Testis (tissue), 3 donors: Measurements from ENCODE around the gene HLA-DPA1. TPM values are rescaled to one million over a fixed set of nuclear protein-coding genes. Genes with fewer than 3 reads are reported as not detected.

Experiments used
- DNase-seq: peaks from one replicate; pipeline ENCODE4 v3.0.0-alpha.2; 2019
- H3K27ac ChIP-seq, 2 donors: fragments of 200-600 bp; sonication (generic); one replicate each; pipeline ENCODE4 v1.5.1; 2019
- H3K27me3 ChIP-seq: fragments of 200-600 bp; sonication (generic); one replicate; pipeline ENCODE4 v1.5.1; 2019
- H3K36me3 ChIP-seq: fragments of 200-600 bp; sonication (generic); one replicate; pipeline ENCODE4 v1.5.1; 2017; ENCODE audit warnings: low read depth; ENCODE audit errors: missing control alignments
- H3K4me1 ChIP-seq: fragments of 200-600 bp; sonication (generic); one replicate; pipeline ENCODE4 v1.5.1; 2019
- H3K4me3 ChIP-seq, 2 donors: fragments of 200-600 bp; sonication (generic); one replicate each; pipeline ENCODE4 v1.5.1; 2017 to 2019
- H3K9me3 ChIP-seq: fragments of 200-600 bp; sonication (generic); one replicate; pipeline ENCODE4 v1.5.1; 2017
- CTCF ChIP-seq, 3 experiments: fragments of 450-650 bp in 2 of 3; fragments of 200-600 bp in 1 of 3; sonication (generic) in 1 of 3; IDR thresholded peaks; one replicate each; pipeline ENCODE4 v1.5.1; 2016 to 2019; ENCODE audit warnings: antibody characterized with exemption in 3 of 3, mild to moderate bottlenecking in 2 of 3, moderate library complexity in 1 of 3
- POLR2A ChIP-seq: fragments of 450-650 bp; IDR thresholded peaks from one replicate; pipeline ENCODE4 v1.6.1; 2017; ENCODE audit warnings: antibody characterized with exemption, mild to moderate bottlenecking, moderate library complexity
- WGBS, 2 donors: methylation state at CpG; one replicate each; pipeline ENCODE4 v1.1.5; 2018; 5-methylcytosine and 5-hydroxymethylcytosine counted together
- intact Hi-C: fragments of 100-400 bp; cut with DNase I; formaldehyde crosslinking; loops from one replicate; pipeline ENCODE4 v1.15.1; 2023; ENCODE audit warnings: low total_unique reads
- polyA plus RNA-seq: library from polyadenylated mRNA; stranded (reverse); fragments of 350-450 nt; fragmentation: Illumina TruSeq; extraction: RNeasy Lipid Tissue Mini Kit (QIAGEN cat#74804); gene quantifications from one replicate; pipeline ENCODE4 v1.2.3, GENCODE V29; 2014; ENCODE audit warnings: low read depth, low replicate concordance; ENCODE audit not compliant: insufficient read depth
- total RNA-seq, 2 donors: library from RNA; depleted of rRNA; stranded (reverse); fragments of >200 nt; gene quantifications; one replicate each; pipeline ENCODE4 v1.2.3, GENCODE V29; 2016

The HLA-DPA1 gene
- total and polyA plus RNA-seq, 3 donors from 2014 or later, result 26.5 to 143 (median 48.9) TPM

GRCh38 chr6:33078919-33079521 is 5.6 kb upstream of the HLA-DPA1 start:
- H3K4me3 ChIP-seq, result no peak overlapping the region
- no peaks in the 10 kb centered on the region for H3K27me3 ChIP-seq
- no peak for DNase-seq
- no peak overlapping the region for H3K27ac ChIP-seq
- intact Hi-C loops, result no loop called here
- no peaks in the 10 kb centered on the region for H3K36me3 ChIP-seq
- no peak for TF ChIP-seq CTCF (IDR thresholded peaks at IDR 0.05)
- no peak for TF ChIP-seq POLR2A
- H3K4me1 ChIP-seq, result no peaks in the 10 kb centered on the region
- 75 to 90% methylated on average over 2 of the region's 2 CpGs for WGBS, 2 donors
- no peaks in the 10 kb centered on the region for H3K9me3 ChIP-seq

- H3K36me3 ChIP-seq, result no peaks in the 10 kb centered on the region
- TF ChIP-seq POLR2A, result no peak
- TF ChIP-seq CTCF (IDR thresholded peaks at IDR 0.05), result no peak
- H3K9me3 ChIP-seq, result no peaks in the 10 kb centered on the region
- H3K4me1 ChIP-seq, result no peaks in the 10 kb centered on the region
- no peak overlapping the region for H3K27ac ChIP-seq
- intact Hi-C loops, result no loop called here
- H3K4me3 ChIP-seq, result no peak overlapping the region
- DNase-seq, result no peak
- H3K27me3 ChIP-seq, result no peaks in the 10 kb centered on the region
- 77 to 86% methylated on average over 3 of the region's 3 CpGs for WGBS, 2 donors
Measured at GRCh38 chr6:33078442-33078841, 5.0 kb upstream of the HLA-DPA1 start.

- H3K4me1 ChIP-seq, result peaks cover under 1% of the 10 kb centered on the region
- no peak overlapping the region for H3K27ac ChIP-seq
- no peaks in the 10 kb centered on the region for H3K9me3 ChIP-seq
- no peak for DNase-seq
- no peaks in the 10 kb centered on the region for H3K36me3 ChIP-seq
- 81 to 89% methylated on average over 5 of the region's 5 CpGs for WGBS, 2 donors
- H3K27me3 ChIP-seq, result no peaks in the 10 kb centered on the region
- no peak overlapping the region for H3K4me3 ChIP-seq
- no peak for TF ChIP-seq CTCF (IDR thresholded peaks at IDR 0.05)
- no peak for TF ChIP-seq POLR2A
- intact Hi-C loops, result no loop called here
Measured at GRCh38 chr6:33077908-33078307, 4.5 kb upstream of the HLA-DPA1 start.

GRCh38 chr6:33076406-33076934 is 3.0 kb upstream of the HLA-DPA1 start:
- Histone ChIP-seq H3K9me3 (no peaks in the 10 kb centered on the region), H3K27ac (peak overlapping the region; percentile 50 to 65), H3K36me3 (no peaks in the 10 kb centered on the region), H3K4me1 (peaks cover 6% of the 10 kb centered on the region), H3K27me3 (no peaks in the 10 kb centered on the region), H3K4me3 (peak overlapping the region in 1 of 2 donors; percentile 53)
- no peak for TF ChIP-seq CTCF (IDR thresholded peaks at IDR 0.05)
- no peak for TF ChIP-seq POLR2A
- no peak for DNase-seq
- WGBS, 2 donors, result 69 to 78% methylated on average over 3 of the region's 3 CpGs
- intact Hi-C loops, result no loop called here
